NCI-H446 (cell line): ENCODE data around the gene TACR1.

ENCODE experiments used
- DNase-seq, 2 experiments: peaks; one replicate each; lab custom pipeline; 2025; lab: John Stamatoyannopoulos, UW

TACR1 gene

GRCh38 chr2:75020476-75020875 is 178.8 kb downstream of the TACR1 start:
- no peak for DNase-seq

DNA sequence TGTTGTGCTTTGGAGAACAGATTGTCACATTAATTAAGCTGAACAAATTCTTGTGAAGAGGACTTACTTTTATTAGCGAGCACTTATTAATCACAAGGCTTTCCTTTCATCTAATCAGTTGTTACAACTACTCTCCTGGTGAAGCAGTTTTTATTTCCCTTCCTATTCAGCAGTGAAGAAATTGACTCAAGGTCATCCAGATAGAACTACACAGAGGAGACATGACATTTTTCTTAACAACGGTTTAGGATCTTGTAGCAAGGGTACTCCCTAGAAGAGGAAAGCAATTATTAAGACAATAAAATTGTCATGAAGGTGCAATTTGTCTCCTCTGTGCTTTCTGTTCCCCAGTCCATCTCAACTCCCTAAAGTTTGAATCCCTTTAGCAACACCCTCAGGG is 179.5 kb downstream of the TACR1 start:
- no peak for DNase-seq

DNA sequence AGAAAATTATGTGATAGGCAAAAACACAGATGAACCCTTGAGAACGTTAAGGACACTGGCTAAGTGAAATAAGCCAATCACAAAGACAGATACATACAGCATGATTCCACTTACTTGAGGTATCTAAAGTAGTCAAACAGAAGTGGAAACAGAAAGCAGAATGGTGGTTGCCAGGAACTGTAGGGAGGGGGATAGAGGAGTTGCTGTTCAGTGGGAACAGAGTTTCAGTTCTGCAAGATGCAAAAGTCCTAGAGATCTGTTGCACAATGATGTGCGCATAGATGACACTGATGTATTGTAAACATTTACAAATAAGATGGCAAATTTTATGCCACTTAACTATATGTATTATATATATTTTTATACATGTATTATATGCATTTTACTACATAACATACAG is 181.2 kb downstream of the TACR1 start:
- DNase-seq = no peak

GRCh38 chr2:75012080-75012479 is 187.2 kb downstream of the TACR1 start:
- DNase-seq = no peak

DNA sequence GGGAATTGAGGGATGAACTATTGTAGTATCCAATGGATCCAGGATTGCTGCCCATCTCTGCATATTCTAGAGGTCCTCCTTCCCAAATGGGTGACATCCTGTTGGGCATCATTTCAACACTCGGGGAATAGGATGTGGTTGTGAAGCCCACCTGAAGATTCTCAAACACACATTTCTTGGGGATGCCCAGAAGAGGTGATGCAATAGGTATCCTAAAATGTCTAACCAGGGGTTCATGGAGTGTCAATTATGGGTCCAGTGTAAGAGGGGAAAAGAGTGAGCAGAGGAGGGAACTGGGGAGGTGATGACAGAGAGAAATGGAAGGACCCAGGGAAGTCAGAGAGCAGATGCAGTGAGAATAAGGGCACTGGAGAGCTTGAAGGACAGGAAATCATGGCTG is 188.7 kb downstream of the TACR1 start:
- no peak for DNase-seq

DNA sequence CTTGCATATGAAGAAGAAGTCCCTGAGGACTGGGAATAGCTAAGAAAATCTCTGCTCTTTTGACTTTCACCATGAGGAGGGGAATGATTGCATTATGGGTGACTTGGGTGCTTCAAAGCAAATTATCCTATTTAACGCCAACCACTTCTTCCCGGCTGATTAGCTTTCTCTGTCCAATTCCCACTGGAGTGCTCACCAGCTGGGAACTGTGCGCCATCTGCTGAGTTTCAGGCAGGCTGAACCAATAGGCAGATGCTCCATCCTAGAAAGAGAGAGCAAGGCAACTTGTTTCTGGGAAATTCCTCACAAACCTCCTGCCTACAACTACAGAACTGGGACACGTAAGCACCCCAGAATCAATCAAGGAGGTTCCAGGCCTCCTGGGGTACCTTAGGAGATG is 191.5 kb downstream of the TACR1 start:
- peak; percentile 82 to 89 for DNase-seq

DNA sequence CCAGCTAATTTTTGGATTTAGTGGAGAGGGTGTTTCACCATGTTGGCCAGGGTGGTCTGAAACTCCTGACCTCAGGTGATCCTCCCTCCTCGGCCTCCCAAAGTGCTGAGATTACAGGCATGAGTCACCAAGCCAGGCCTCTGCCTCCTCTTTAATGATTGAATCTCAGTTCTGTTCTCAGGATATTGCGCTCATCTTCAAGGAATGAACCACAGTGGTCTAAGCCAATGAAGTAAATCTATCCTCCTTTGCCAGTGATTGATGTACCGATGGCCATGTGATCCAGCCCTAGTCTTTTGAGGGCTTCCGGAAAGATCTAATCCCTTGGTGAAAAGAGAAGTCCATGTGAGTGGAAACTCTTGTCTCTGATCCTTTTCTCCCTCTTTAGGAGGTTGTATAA is 192.3 kb downstream of the TACR1 start:
- DNase-seq = no peak

- no peak for DNase-seq
Measured at GRCh38 chr2:75006041-75006440, 193.3 kb downstream of the TACR1 start.

- DNase-seq = no peak
Measured at GRCh38 chr2:75003773-75004172, 195.5 kb downstream of the TACR1 start.

DNA sequence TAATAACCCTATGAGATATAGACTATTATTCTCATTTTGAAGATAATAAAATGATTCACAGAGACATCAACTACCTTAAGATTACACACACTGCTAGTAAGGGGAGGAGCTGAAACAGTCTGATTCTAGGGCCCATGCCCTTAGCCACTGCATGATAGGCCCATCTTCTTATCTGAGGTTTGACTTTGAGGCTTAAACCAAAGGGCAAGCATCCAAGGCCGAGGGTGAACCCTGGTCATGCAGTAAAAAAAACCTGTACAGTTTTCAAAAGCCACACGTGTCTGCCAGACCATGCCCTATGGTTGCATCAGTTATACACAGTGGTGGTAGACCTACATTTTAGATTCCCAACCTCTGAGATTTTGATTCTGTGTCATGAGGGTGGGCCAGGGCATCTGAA is 196.0 kb downstream of the TACR1 start:
- no peak for DNase-seq

DNA sequence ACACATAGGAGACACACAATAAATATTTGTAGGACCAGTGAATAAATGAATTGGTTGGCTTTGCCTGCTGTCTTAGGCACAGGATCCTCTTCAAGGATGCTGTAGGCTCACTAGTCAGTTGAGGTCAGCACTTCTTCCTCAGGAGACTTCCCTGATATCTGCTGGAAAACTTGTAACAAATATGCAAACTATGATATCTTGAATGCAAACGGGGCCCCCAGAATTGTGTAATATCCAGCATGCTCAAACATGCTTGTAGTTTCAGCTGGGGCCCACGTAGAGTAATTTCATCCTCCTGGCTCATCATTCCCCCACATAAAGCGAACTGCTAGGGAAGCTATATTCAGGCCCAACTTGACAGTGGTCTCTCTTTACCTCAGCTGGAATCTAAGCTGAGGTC is 197.3 kb downstream of the TACR1 start:
- no peak for DNase-seq

DNA sequence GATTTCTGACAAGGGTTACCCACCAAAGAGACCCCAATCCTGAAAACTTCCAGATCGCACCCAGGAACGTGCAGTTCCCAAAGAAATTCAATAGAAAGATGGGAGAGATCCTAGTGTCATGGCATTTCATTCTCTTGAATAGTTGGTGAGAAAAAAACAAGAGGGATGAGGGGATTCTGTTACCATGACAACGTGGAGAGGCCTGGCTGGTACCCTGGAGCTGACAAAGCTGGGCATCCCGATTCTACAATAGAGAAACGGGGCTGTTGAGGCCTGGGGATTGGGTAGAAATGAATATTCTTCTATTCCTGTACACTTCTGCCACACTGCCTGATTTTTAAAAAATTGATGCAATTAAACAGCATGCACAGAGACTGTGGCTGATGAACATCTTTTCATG is 199.9 kb downstream of the TACR1 start:
- peak in 1 of 2 experiments; percentile 2 for DNase-seq
